Transverse colon (tissue), 4 donors: ENCODE results near the gene RILPL2.

Source experiments
- POLR2AphosphoS5 ChIP-seq, 3 donors: sonication (generic); formaldehyde crosslinking; IDR thresholded peaks; one replicate each; pipeline ENCODE4 v1.6.1; 2016; ENCODE audit warnings: antibody characterized with exemption in 3 of 3
- TF ChIP-seq, protein P1 (sequence below), 5 experiments: fragments of 200-600 bp in 3 of 5; fragments of 450-650 bp in 2 of 5; sonication (generic) in 3 of 5; IDR thresholded peaks; 1 replicate in 2 of 5; 2 replicates in 3 of 5; pipeline ENCODE4 v1.5.1; 2016 to 2017; ENCODE audit warnings: antibody characterized with exemption in 5 of 5, inconsistent platforms in 3 of 5, mild to moderate bottlenecking in 2 of 5, moderate library complexity in 1 of 5

- TF ChIP-seq, protein P1, sequence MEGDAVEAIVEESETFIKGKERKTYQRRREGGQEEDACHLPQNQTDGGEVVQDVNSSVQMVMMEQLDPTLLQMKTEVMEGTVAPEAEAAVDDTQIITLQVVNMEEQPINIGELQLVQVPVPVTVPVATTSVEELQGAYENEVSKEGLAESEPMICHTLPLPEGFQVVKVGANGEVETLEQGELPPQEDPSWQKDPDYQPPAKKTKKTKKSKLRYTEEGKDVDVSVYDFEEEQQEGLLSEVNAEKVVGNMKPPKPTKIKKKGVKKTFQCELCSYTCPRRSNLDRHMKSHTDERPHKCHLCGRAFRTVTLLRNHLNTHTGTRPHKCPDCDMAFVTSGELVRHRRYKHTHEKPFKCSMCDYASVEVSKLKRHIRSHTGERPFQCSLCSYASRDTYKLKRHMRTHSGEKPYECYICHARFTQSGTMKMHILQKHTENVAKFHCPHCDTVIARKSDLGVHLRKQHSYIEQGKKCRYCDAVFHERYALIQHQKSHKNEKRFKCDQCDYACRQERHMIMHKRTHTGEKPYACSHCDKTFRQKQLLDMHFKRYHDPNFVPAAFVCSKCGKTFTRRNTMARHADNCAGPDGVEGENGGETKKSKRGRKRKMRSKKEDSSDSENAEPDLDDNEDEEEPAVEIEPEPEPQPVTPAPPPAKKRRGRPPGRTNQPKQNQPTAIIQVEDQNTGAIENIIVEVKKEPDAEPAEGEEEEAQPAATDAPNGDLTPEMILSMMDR (IDR thresholded peaks at IDR 0.05), result no peak
- no peak for TF ChIP-seq POLR2AphosphoS5 (IDR thresholded peaks at IDR 0.05)
Observed at GRCh38 chr12:123475246-123475703, 38.8 kb upstream of the RILPL2 start.
